ENCODE results near the gene REM1. TPM values are rescaled to one million over a fixed set of nuclear protein-coding genes. Genes with fewer than 3 reads are reported as not detected.

REM1 gene
- total RNA-seq, 1 donor from 2014 or later, result not detected

GRCh38 chr20:31476643-31477215, 1.6 kb downstream of the REM1 start:
- ATAC-seq, result no peak

GRCh38 chr20:31484001-31484400, 8.9 kb downstream of the REM1 start:
- DNase-seq (ENCODE audit: low spot score), result no peak
- peak; percentile 28 for ATAC-seq

More at GRCh38 chr20:31476643-31477215, 1.6 kb downstream of the REM1 start:
- no peak for DNase-seq (ENCODE audit: low spot score)

GRCh38 chr20:31485450-31486339, 10.6 kb downstream of the REM1 start:
- peak; percentile 55 for DNase-seq (ENCODE audit: low spot score)
- ATAC-seq, result peak; percentile 73

- ATAC-seq (no peak), DNase-seq (ENCODE audit: low spot score) (no peak)
These were observed 13.0 kb downstream of the REM1 start for GRCh38 chr20:31488115-31488514.

GRCh38 chr20:31489152-31489551, 14.1 kb downstream of the REM1 start:
- DNase-seq (ENCODE audit: low spot score) (no peak), ATAC-seq (no peak)

- DNase-seq (ENCODE audit: low spot score), result no peak
- no peak for ATAC-seq
These were observed 15.7 kb downstream of the REM1 start for GRCh38 chr20:31490752-31491151.

- DNase-seq (ENCODE audit: low spot score) (no peak), ATAC-seq (peak; percentile 44)
These were observed 19.0 kb downstream of the REM1 start for GRCh38 chr20:31494131-31494530.

GRCh38 chr20:31496761-31497295, 21.7 kb downstream of the REM1 start:
- peak; percentile 43 for ATAC-seq
- DNase-seq (ENCODE audit: low spot score), result no peak

- DNase-seq (ENCODE audit: low spot score) (no peak), ATAC-seq (no peak)
These were observed 22.9 kb downstream of the REM1 start for GRCh38 chr20:31497838-31498540.

GRCh38 chr20:31500527-31500926, 25.4 kb downstream of the REM1 start:
- ATAC-seq (no peak), DNase-seq (ENCODE audit: low spot score) (no peak)

- DNase-seq (ENCODE audit: low spot score) (peak; percentile 83), ATAC-seq (peak; percentile 100)
These were observed 28.0 kb downstream of the REM1 start for GRCh38 chr20:31502884-31503673.

- ATAC-seq, result no peak
These were observed 30.8 kb downstream of the REM1 start for GRCh38 chr20:31505903-31506302.

GRCh38 chr20:31508517-31509244, 33.6 kb downstream of the REM1 start:
- DNase-seq (ENCODE audit: low spot score) (no peak), ATAC-seq (no peak)

More at GRCh38 chr20:31505903-31506302, 30.8 kb downstream of the REM1 start:
- DNase-seq (ENCODE audit: low spot score), result no peak

GRCh38 chr20:31514154-31515071, 39.3 kb downstream of the REM1 start, which contains the start of gene HM13:
Gene HM13, plus strand, starts transcription at chr20:31514442. Its CDS starts 110 bp downstream, at chr20:31514552.
- peak; percentile 95 for ATAC-seq
- DNase-seq (ENCODE audit: low spot score), result peak; percentile 90

GRCh38 chr20:31515072-31515774, 40.1 kb downstream of the REM1 start:
- no peak for DNase-seq (ENCODE audit: low spot score)
- ATAC-seq, result no peak

- no peak for ATAC-seq
- DNase-seq (ENCODE audit: low spot score), result no peak
These were observed 40.7 kb downstream of the REM1 start for GRCh38 chr20:31515775-31516107.

GRCh38 chr20:31516166-31516565, 41.1 kb downstream of the REM1 start:
- no peak for ATAC-seq
- no peak for DNase-seq (ENCODE audit: low spot score)

- ATAC-seq (no peak), DNase-seq (ENCODE audit: low spot score) (no peak)
These were observed 41.6 kb downstream of the REM1 start for GRCh38 chr20:31516651-31517050.

Measured in left lobe of liver (tissue), 2 donors.